Measurements from ENCODE around the gene MEGF11.

MEGF11 gene

DNA sequence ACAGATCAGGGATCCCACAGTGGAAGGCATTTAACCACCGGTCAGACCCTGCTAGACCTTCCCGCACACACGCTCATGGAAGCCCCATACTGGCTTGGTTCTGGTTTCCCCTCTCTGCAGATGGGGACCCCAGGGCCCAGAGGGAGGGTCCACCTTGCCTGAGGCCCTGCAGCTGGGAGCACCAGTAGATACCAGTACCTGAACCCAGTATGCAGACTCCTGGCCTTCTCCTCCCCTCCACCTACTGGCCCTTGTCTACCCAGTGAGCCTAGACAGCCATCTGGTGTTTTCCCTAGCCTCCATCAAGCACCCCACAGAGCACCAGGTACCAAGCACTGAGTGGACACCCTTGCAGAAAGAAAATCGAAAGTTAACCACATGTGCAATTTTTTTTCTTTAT is 65.1 kb downstream of the MEGF11 start:
- no peak overlapping the region for H3K27ac ChIP-seq (replicated peaks)
- DNase-seq (ENCODE audit: low read depth in 1 of 2, low spot score in 1 of 2): no peak
- TF ChIP-seq, protein P1, sequence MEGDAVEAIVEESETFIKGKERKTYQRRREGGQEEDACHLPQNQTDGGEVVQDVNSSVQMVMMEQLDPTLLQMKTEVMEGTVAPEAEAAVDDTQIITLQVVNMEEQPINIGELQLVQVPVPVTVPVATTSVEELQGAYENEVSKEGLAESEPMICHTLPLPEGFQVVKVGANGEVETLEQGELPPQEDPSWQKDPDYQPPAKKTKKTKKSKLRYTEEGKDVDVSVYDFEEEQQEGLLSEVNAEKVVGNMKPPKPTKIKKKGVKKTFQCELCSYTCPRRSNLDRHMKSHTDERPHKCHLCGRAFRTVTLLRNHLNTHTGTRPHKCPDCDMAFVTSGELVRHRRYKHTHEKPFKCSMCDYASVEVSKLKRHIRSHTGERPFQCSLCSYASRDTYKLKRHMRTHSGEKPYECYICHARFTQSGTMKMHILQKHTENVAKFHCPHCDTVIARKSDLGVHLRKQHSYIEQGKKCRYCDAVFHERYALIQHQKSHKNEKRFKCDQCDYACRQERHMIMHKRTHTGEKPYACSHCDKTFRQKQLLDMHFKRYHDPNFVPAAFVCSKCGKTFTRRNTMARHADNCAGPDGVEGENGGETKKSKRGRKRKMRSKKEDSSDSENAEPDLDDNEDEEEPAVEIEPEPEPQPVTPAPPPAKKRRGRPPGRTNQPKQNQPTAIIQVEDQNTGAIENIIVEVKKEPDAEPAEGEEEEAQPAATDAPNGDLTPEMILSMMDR (IDR thresholded peaks at IDR 0.05; ENCODE audit: insufficient read depth, low read length): no peak
- no peak overlapping the region for H3K4me3 ChIP-seq (replicated peaks; ENCODE audit: insufficient read depth, low read length)
- H3K27me3 ChIP-seq (ENCODE audit: insufficient read depth, poor library complexity, severe bottlenecking): no peaks in the 10 kb centered on the region

DNA sequence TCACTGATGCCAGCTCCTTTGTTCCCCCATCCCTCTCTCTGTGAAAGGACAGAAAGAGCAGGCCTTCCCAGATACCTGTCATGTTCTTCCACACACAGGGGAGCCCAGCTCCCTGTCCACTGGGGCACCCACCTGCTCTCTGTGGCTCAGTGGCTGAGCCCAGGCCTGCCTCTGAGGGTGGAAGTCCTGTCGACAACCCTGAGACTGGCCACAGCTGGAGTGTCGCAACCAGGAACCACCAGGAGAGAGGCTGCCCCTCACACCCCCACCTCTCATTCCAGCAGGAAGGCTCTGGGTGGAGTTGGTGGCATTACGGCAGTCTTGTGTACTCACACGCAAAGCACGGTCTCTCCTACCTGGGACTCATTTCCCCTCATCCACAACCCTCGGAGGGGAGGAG is 66.3 kb downstream of the MEGF11 start:
- no peak overlapping the region for H3K4me3 ChIP-seq (replicated peaks; ENCODE audit: insufficient read depth, low read length)
- no peak for DNase-seq (ENCODE audit: low read depth in 1 of 2, low spot score in 1 of 2)
- H3K27me3 ChIP-seq (ENCODE audit: insufficient read depth, poor library complexity, severe bottlenecking): no peaks in the 10 kb centered on the region
- TF ChIP-seq POLR2AphosphoS5 (IDR thresholded peaks at IDR 0.05; ENCODE audit: low read depth): no peak
- TF ChIP-seq, protein P1 (IDR thresholded peaks at IDR 0.05; ENCODE audit: insufficient read depth, low read length): no peak
- TF ChIP-seq, protein P2, sequence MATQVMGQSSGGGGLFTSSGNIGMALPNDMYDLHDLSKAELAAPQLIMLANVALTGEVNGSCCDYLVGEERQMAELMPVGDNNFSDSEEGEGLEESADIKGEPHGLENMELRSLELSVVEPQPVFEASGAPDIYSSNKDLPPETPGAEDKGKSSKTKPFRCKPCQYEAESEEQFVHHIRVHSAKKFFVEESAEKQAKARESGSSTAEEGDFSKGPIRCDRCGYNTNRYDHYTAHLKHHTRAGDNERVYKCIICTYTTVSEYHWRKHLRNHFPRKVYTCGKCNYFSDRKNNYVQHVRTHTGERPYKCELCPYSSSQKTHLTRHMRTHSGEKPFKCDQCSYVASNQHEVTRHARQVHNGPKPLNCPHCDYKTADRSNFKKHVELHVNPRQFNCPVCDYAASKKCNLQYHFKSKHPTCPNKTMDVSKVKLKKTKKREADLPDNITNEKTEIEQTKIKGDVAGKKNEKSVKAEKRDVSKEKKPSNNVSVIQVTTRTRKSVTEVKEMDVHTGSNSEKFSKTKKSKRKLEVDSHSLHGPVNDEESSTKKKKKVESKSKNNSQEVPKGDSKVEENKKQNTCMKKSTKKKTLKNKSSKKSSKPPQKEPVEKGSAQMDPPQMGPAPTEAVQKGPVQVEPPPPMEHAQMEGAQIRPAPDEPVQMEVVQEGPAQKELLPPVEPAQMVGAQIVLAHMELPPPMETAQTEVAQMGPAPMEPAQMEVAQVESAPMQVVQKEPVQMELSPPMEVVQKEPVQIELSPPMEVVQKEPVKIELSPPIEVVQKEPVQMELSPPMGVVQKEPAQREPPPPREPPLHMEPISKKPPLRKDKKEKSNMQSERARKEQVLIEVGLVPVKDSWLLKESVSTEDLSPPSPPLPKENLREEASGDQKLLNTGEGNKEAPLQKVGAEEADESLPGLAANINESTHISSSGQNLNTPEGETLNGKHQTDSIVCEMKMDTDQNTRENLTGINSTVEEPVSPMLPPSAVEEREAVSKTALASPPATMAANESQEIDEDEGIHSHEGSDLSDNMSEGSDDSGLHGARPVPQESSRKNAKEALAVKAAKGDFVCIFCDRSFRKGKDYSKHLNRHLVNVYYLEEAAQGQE (IDR thresholded peaks at IDR 0.05; ENCODE audit: insufficient replicate concordance, low read depth): no peak
- H3K27ac ChIP-seq (replicated peaks): no peak overlapping the region

DNA sequence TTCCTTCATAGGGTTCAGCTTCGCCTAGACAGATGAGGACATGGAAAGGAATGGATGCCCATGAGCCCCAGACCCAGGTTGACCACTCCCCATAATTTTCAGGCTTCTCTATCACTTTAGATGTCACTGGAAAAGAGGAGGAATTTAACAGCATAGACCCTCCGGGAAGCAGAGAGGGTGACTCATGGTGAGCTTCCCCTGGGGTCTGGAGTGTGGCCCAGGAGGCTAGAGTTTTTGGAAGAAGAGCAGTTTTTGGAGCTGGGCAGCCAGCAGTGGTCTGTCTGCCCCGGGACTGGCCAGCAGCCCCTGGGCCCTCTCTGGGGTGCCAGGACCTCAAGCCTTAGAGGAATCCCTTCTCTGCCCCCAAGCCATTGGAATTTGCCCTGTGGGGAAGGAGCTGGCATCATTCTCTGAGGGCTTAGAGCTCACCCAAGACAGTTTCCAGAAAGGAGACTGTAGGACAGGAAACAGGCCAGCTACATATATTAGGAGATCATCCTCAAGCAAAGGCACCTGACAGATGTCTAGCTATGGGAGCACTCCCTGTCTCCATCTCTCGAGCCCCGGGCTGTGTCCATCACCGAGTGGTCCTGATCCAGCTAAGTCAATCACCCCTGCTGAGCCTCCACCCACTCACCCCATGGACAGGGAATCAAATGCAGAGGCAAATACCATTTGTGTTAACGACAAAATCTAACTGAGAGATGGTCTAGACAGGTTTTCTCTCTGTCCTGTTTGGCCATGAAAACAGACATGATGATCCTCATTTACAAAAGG is 67.3 kb downstream of the MEGF11 start:
- no peaks in the 10 kb centered on the region for H3K27me3 ChIP-seq (ENCODE audit: insufficient read depth, poor library complexity, severe bottlenecking)
- no peak overlapping the region for H3K27ac ChIP-seq (replicated peaks)
- DNase-seq (ENCODE audit: low read depth in 1 of 2, low spot score in 1 of 2): no peak
- TF ChIP-seq SPI1 (IDR thresholded peaks at IDR 0.05; ENCODE audit: borderline replicate concordance, low read depth): no peak
- TF ChIP-seq POLR2AphosphoS5 (IDR thresholded peaks at IDR 0.05; ENCODE audit: low read depth): no peak
- TF ChIP-seq, protein P2 (IDR thresholded peaks at IDR 0.05; ENCODE audit: insufficient replicate concordance, low read depth): no peak
- no peak for TF ChIP-seq GABPA (IDR thresholded peaks at IDR 0.05; ENCODE audit: low read depth)
- TF ChIP-seq, protein P1 (IDR thresholded peaks at IDR 0.05; ENCODE audit: insufficient read depth, low read length): no peak
- no peak overlapping the region for H3K4me3 ChIP-seq (replicated peaks; ENCODE audit: insufficient read depth, low read length)
